NT2/D1 (cell line): Measurements from ENCODE around the gene GLIS1.

ENCODE experiments used
- SUZ12 ChIP-seq: IDR thresholded peaks from 2 replicates; pipeline ENCODE4 v1.6.1; 2011; ENCODE audit not compliant: insufficient read length, insufficient read depth; ENCODE audit errors: extremely low read depth
- YY1 ChIP-seq: IDR thresholded peaks from 2 replicates; pipeline ENCODE4 v1.6.1; 2011; ENCODE audit not compliant: insufficient read length, insufficient read depth
- ZNF274 ChIP-seq: IDR thresholded peaks from 2 replicates; pipeline ENCODE4 v1.6.1; 2011; ENCODE audit warnings: mild to moderate bottlenecking, low read depth, low read length

- TF ChIP-seq ZNF274 (no peak), SUZ12 (no peak), YY1 (no peak)
These were observed 110.5 kb downstream of the GLIS1 start for GRCh38 chr1:53628286-53628955.
